GM10266 (cell line): ENCODE results near the gene RAB40C.

Experiments
- DNase-seq: peaks from one replicate; pipeline ENCODE4 v3.0.0; 2012; ENCODE audit errors: extremely low spot score
- TF ChIP-seq, protein P1 (sequence below): IDR thresholded peaks from 2 replicates; pipeline ENCODE4 v1.5.1; 2012; ENCODE audit warnings: mild to moderate bottlenecking, low read depth; ENCODE audit not compliant: control insufficient read depth, insufficient read depth; ENCODE audit errors: missing control alignments

RAB40C gene

DNA sequence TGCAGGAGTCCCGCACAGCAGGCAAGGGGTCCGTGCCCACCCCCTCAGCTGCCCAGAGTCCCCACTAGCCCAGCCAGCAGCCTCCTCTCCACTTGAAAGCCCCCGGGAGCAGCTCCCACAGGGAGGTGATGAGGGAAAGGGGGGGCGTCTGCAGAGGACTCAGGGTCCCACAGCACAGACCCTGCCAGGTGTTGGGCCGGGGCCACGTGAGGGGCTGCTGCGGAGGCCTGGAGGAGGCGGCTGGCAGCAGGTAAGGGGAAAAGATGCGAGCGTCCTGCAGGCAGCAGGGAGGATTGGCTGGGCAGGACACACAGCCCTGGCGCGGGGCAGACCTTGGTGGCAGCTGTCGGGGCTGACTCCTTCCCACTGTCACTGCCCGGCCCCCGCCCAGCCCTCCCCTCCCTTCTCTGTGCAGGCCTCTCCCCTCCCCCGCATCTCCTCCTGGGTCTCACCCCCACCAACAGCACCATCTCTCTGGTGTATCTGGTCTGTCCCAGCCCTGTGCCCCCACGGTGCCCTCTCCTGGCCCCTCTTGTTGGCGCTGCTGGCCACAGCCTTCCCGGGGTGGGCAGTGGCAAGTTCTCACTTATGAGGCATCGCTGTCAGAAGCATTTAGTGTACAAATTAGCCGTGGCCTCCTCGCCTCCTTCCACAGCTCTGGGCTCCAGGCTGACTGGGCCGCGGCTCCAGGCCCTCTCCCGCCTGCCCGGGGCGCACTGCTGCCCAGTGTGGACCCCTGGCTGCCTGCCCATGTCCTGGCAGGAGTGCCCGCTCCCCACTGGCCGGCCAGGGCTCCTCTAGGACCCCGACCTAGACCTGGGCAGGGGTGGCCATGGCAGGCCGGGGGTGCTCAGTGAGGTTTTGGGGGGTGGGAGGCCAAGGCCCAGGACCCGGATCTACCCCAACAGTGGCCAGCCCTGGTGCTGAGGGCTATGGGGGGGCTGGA is 34.1 kb upstream of the RAB40C start:
- TF ChIP-seq, protein P1, sequence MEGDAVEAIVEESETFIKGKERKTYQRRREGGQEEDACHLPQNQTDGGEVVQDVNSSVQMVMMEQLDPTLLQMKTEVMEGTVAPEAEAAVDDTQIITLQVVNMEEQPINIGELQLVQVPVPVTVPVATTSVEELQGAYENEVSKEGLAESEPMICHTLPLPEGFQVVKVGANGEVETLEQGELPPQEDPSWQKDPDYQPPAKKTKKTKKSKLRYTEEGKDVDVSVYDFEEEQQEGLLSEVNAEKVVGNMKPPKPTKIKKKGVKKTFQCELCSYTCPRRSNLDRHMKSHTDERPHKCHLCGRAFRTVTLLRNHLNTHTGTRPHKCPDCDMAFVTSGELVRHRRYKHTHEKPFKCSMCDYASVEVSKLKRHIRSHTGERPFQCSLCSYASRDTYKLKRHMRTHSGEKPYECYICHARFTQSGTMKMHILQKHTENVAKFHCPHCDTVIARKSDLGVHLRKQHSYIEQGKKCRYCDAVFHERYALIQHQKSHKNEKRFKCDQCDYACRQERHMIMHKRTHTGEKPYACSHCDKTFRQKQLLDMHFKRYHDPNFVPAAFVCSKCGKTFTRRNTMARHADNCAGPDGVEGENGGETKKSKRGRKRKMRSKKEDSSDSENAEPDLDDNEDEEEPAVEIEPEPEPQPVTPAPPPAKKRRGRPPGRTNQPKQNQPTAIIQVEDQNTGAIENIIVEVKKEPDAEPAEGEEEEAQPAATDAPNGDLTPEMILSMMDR = no peak
- no peak for DNase-seq

DNA sequence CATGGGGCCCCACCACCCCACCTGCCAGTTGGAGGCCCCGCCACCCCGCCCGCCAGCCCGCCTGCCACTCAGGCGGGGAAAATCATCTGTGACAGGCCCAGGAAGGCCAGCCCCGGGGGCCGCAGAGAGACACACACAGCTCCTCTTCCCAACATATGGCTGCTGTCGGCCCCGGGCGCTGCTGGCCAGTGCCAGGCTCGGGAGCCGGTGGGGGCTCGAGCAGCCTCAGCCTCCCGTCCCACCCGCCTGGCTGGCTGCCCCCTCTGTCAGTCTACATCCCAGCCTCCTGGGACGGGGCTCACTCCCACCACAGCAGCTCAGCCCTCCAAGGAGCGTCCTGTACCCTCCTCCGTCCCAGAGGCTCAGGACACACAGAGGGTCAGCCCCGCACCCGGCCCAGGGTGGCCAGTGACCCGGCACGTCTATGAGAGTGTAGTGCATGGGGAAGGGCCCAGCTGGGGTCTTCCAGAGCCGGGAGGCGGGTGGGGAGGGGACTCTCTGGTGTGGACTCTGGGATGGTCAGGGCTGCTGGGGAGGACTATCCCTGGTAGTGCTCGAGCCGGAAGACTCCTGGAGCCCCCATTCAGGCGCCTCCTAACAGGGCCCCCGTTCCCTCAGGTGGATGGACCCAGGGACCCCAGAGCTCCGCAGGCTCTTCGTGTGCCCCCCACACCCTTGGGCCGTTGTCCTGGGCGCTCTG is 33.2 kb upstream of the RAB40C start:
- no peak for DNase-seq
- TF ChIP-seq, protein P1 = no peak

DNA sequence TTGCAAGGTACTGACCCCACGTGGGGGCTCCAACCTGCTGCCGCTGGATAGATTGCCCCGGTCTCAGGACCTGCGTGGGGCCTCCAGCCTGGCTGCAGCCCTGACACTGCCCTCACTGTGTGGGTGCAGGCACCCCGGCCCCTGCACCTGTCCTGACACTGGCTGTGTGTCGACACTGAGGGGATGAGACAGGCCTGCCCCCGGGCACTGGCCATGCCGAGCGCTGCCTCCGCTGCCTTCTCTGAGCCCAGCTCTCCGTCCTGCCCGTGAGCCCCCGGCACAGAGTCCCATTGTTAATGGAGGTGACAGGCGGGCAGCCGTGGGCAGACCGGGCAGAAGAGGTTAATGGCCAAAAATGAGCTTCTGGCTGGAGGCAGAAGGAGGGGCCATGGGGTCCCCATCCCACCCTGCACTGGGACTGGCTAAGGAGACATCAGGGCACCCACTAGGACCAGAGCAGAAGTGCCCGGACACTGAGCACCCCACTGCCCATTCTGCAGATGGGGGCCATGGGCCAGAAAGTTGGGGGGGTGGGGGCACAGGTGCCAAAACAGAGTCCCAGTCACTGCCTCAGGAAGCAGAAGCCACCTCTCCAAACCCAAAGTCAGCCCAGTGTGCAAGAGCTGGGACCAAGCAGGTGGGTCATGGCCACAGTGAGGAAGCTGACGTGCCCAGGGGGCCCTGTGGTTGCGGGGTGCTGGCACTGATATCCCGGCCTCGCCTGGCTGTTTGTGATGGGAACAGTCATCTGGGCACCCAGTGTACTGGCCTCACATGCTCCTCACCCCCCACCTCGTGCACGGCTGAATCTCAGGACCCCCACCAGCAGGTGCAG is 32.2 kb upstream of the RAB40C start:
- TF ChIP-seq, protein P1 = no peak
- no peak for DNase-seq

DNA sequence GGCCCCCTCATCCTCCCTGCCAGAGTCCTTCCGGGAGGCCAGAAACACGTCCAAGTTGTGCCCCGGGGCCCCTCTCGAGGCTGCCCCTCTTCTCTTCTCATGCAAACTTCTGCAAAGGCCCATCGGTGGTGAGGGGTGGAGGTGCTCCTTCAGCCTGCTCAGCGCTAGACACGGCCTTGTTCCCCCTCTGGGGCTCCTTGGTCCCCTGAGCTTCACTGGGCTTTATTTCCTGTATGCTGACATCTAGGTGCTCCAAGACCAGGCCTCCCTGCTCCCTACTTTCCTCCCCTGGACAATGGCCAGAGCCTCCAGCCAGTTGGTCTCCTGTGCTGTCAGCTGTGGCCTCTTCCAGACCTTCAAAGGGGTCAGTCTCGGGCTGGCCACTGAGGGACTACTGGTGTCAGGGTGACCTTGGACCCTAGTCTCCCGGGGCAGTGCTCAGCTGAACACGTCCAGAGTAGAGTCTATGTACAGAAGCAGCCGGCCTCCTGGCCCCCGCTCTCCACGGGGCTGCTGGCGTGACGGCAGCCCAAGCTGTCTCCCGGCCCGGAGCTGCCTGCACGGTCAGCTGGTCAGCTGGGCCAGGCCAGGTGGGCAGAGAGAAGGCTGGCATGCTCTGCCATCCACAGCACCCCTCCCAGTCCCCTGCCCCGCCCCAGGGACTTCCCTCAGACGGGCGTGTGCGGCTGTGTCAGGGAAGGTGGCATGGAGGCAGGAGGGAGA is 31.4 kb upstream of the RAB40C start:
- TF ChIP-seq, protein P1 = no peak
- no peak for DNase-seq

DNA sequence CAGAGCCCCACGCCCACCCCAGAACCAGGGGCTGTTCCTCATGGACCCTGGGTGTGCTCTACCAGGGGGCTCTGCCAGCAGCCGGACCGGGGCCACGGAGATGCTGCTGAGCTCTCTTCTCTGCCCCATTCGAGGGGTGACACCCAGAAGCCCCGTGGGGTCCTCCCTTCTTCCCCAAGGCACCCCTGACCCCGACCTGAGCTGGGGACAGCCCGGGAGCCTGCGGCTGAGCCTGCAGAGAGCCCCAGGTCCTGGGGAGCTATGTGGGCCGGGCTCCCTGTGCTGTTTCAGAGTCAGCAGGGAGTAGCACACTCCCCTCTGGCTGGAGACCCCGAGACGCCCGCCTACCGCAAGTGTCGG is 30.9 kb upstream of the RAB40C start:
- TF ChIP-seq, protein P1 = no peak
- DNase-seq = no peak

DNA sequence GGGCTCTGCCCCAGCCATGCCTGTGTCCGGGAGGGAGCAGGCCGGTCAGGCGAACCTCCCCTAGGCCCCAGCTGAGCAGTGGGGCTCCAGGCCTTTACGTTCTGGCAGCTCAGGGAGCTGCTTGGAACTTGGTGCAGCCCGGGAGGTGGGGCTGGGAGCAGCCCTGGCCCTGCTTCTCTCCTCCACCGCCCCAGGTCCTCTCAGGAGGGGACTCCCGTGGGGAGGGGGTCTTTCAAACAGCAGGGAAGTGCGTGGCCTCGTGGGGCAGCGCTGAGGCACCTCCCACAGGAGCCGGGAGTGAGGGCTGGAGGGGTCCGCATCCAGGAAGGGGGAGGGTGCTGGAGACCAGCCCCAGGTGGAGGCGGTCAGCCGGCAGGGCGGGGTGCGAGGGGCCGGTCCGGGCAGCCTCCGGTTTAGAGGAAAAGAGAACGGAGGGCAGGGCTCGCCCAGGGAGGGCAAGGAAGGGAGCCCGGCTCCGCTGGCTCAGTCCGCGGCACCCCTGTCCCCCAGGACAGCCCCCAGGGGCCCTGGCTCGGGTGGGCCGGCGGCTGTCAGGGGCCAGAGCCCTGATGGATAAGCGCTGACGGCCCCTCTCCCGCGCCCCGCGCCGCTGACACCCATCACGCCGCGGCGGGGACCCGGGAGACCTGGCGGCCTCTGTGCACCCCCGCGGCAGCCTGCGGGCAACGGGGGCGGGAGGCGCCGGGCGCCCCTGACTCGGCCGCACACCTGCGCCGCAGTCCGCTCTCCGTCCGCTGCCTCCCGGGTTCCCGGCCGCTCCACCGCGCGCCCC is 30.3 kb upstream of the RAB40C start:
- no peak for DNase-seq
- TF ChIP-seq, protein P1 = no peak
